Stimulated activated CD8-positive, alpha-beta memory T cell treated with anti-CD3 and anti-CD28 coated beads, Interleukin-12 subunit alpha, Interleukin-12 subunit beta, amount 100 ng/mL, for 1 hour (primary cell): ENCODE data around the gene ZNF618.

Experiments
- DNase-seq: peaks from one replicate; pipeline ENCODE4 v3.0.0-alpha.2; 2020; ENCODE audit warnings: low read depth

ZNF618 gene

GRCh38 chr9:114001794-114002261 is 125.7 kb downstream of the ZNF618 start:
- no peak for DNase-seq

- DNase-seq: no peak
Measured at GRCh38 chr9:114002271-114002985, 126.3 kb downstream of the ZNF618 start.

- DNase-seq: no peak
Measured at GRCh38 chr9:114002986-114003350, 126.9 kb downstream of the ZNF618 start.

- no peak for DNase-seq
Measured at GRCh38 chr9:114003351-114003750, 127.2 kb downstream of the ZNF618 start.

GRCh38 chr9:114003758-114004157 is 127.6 kb downstream of the ZNF618 start:
- DNase-seq: no peak

GRCh38 chr9:114004221-114004716 is 128.2 kb downstream of the ZNF618 start:
- no peak for DNase-seq

GRCh38 chr9:114005371-114006154 is 129.5 kb downstream of the ZNF618 start:
- no peak for DNase-seq

- no peak for DNase-seq
Measured at GRCh38 chr9:114006155-114006550, 130.0 kb downstream of the ZNF618 start.

GRCh38 chr9:114006931-114007691 is 131.0 kb downstream of the ZNF618 start:
- DNase-seq: no peak

GRCh38 chr9:114007991-114008666 is 132.0 kb downstream of the ZNF618 start:
- no peak for DNase-seq

GRCh38 chr9:114008667-114009410 is 132.7 kb downstream of the ZNF618 start:
- DNase-seq: no peak

- no peak for DNase-seq
Measured at GRCh38 chr9:114011313-114011712, 135.2 kb downstream of the ZNF618 start.

- no peak for DNase-seq
Measured at GRCh38 chr9:114012126-114012525, 136.0 kb downstream of the ZNF618 start.

- DNase-seq: no peak
Measured at GRCh38 chr9:114014044-114014443, 137.9 kb downstream of the ZNF618 start.

- DNase-seq: no peak
Measured at GRCh38 chr9:114015607-114016006, 139.5 kb downstream of the ZNF618 start.

- no peak for DNase-seq
Measured at GRCh38 chr9:114016101-114016500, 140.0 kb downstream of the ZNF618 start.

GRCh38 chr9:114016629-114017423 is 140.7 kb downstream of the ZNF618 start:
- no peak for DNase-seq

GRCh38 chr9:114017741-114018715 is 141.9 kb downstream of the ZNF618 start:
- DNase-seq: no peak

- no peak for DNase-seq
Measured at GRCh38 chr9:114021578-114021977, 145.5 kb downstream of the ZNF618 start.
